Measurements from ENCODE around the gene GPR146.

Gene GPR146

DNA sequence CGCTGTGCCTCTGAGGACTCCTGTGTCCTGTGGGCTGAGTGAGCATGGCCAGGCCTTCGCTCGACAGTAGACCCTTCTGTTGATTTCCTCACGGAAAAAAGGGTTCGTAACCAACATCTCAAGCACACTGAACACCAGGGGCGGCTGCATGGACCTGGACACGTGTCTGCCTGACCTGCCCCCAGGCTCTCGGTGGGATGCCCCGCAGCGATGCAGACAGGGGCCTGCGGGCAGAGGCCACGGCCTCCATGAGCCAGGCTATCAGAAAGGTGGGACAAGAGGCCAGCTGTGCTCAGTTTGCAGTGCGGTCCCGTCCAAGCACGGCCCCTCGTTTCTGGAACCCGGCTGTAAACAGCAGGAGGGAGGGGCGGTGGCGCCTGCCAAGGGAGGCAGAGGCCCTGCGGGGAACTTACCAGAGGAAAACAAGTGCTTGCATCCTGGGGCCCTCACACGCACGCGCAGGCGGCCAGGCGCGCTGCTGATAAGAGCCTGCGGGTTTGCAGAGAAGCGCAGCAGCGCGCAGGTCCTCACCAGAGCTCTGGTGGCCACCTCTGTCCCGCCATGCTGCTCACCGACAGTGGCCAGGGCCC, 10.6 kb downstream of the GPR146 start:
- DNase-seq (no peak), ATAC-seq (peak; percentile 14)
- Mint-ChIP-seq H3K9me3 (no peaks in the 10 kb centered on the region), H3K4me1 (peaks cover 6% of the 10 kb centered on the region), H3K27me3 (no peaks in the 10 kb centered on the region), H3K4me3 (no peak overlapping the region), H3K36me3 (ENCODE audit: low read depth) (no peaks in the 10 kb centered on the region), H3K27ac (no peak overlapping the region)

DNA sequence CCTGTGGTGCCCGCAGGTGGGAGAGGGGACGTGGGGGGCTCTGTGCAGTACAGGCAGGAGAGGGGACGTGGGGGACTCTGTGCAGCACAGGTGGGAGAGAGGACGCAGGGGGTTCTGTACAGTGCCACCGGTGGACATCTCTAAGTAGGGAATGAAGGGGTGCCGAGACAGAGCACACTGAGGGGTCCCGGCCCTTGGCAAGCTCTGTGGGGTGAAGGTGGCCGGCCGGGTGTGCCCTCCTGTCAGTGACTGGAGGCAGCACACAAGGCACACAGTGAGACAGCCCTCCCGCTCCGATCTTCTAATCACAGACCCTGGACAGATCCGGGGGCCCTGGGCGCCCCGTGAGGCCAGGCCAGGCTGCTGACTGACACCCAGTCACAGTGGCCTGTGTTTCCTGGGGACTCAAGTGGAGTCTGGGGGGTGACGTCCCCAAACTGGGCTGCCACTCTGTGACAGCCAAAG, 11.2 kb downstream of the GPR146 start:
- peak overlapping the region; percentile 1 for H3K4me3 Mint-ChIP-seq
- no peak for DNase-seq
- ATAC-seq: no peak
- H3K36me3 Mint-ChIP-seq (ENCODE audit: low read depth): no peaks in the 10 kb centered on the region
- H3K9me3 Mint-ChIP-seq: no peaks in the 10 kb centered on the region
- no peak overlapping the region for H3K27ac Mint-ChIP-seq
- no peaks in the 10 kb centered on the region for H3K27me3 Mint-ChIP-seq
- peaks cover 6% of the 10 kb centered on the region for H3K4me1 Mint-ChIP-seq

DNA sequence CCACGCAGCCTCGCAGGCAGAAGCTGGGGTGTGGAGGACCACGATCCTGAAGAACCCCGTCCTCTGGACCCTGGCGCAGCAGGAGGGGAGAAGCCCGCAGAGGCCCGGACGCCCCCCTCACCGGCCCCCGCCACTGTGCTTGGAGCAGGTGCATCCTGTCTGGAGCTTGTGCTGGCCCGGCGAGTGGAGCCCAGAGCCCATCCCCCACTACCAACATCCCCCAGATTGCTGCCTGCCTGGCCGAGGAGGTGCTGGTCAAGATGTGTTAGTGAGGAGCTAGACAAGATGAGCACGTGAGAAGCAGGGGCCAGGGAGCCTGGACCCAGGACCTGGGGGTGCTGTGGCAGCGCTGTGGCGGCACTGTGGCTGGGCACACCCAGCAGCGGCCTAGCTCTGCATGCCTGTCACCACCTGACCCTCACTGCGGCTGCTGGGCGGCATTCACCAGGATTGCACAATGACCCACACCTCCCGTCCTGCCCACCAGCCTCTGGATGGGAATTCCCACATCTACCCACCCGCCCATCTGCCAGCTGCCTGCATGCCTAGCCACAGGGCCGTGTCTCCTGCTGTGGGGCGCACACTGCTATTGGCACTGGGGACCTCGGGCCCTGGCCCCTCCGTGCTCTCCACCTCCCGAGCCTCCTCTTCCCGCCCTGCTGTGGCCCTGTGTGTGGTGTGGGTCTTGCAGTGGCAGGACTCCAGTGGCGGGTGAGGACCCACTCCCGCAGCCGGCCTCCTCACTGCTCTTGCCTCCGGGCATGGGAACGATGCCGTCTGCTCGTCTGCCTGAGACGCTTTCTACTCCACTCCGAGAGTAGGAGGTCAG, 11.8 kb downstream of the GPR146 start:
- DNase-seq (no peak), ATAC-seq (no peak)
- H3K4me3 Mint-ChIP-seq: no peak overlapping the region
- no peaks in the 10 kb centered on the region for H3K9me3 Mint-ChIP-seq
- H3K36me3 Mint-ChIP-seq (ENCODE audit: low read depth): no peaks in the 10 kb centered on the region
- peaks cover 6% of the 10 kb centered on the region for H3K4me1 Mint-ChIP-seq
- H3K27ac Mint-ChIP-seq: no peak overlapping the region
- no peaks in the 10 kb centered on the region for H3K27me3 Mint-ChIP-seq

DNA sequence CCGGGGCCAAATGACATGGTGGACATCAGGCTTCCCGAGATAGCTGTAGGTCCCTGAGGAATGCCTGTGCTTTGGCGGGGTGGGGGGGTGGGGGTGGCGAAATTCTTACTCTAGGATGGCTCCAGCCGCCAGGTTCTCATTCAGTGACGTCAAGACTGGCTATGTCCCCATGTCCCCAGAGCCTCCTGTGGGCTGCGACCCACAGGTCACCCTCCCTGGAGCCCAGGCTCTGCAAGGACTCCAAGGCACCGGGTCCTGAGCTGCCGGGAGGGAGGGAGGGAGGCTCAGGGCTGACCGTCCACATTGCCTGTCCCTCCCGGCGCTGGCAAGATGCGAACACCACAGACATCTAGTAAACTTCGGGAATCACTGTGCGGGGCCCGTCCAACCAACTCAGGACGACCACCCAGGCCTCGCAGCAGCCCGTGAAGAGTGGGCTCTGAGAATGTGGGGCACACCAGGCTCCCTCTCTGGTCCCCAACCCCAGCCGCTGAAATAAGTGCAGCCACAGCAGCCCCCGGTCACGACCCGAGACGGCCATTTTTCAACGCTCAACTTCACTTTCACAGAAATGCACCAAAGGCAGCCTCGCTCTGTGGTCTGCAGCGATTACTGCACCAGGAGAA, 12.6 kb downstream of the GPR146 start:
- Mint-ChIP-seq H3K4me1 (peaks cover 9% of the 10 kb centered on the region), H3K9me3 (no peaks in the 10 kb centered on the region), H3K4me3 (no peak overlapping the region), H3K27ac (no peak overlapping the region), H3K27me3 (no peaks in the 10 kb centered on the region), H3K36me3 (ENCODE audit: low read depth) (no peaks in the 10 kb centered on the region)
- DNase-seq: no peak
- ATAC-seq: no peak

DNA sequence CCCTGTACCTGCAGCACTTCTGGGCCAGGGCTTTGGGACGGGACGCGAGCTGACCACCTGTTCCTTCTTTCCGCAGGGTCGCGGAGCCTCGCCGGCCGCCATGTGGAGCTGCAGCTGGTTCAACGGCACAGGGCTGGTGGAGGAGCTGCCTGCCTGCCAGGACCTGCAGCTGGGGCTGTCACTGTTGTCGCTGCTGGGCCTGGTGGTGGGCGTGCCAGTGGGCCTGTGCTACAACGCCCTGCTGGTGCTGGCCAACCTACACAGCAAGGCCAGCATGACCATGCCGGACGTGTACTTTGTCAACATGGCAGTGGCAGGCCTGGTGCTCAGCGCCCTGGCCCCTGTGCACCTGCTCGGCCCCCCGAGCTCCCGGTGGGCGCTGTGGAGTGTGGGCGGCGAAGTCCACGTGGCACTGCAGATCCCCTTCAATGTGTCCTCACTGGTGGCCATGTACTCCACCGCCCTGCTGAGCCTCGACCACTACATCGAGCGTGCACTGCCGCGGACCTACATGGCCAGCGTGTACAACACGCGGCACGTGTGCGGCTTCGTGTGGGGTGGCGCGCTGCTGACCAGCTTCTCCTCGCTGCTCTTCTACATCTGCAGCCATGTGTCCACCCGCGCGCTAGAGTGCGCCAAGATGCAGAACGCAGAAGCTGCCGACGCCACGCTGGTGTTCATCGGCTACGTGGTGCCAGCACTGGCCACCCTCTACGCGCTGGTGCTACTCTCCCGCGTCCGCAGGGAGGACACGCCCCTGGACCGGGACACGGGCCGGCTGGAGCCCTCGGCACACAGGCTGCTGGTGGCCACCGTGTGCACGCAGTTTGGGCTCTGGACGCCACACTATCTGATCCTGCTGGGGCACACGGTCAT, 13.3 kb downstream of the GPR146 start:
- H3K36me3 Mint-ChIP-seq (ENCODE audit: low read depth): no peaks in the 10 kb centered on the region
- H3K27ac Mint-ChIP-seq: no peak overlapping the region
- peaks cover 16% of the 10 kb centered on the region for H3K4me1 Mint-ChIP-seq
- H3K4me3 Mint-ChIP-seq: no peak overlapping the region
- H3K27me3 Mint-ChIP-seq: no peaks in the 10 kb centered on the region
- no peak for DNase-seq
- ATAC-seq: no peak
- H3K9me3 Mint-ChIP-seq: no peaks in the 10 kb centered on the region

DNA sequence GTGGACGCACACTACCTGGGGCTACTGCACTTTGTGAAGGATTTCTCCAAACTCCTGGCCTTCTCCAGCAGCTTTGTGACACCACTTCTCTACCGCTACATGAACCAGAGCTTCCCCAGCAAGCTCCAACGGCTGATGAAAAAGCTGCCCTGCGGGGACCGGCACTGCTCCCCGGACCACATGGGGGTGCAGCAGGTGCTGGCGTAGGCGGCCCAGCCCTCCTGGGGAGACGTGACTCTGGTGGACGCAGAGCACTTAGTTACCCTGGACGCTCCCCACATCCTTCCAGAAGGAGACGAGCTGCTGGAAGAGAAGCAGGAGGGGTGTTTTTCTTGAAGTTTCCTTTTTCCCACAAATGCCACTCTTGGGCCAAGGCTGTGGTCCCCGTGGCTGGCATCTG, 14.0 kb downstream of the GPR146 start:
- ATAC-seq (no peak), DNase-seq (no peak)
- Mint-ChIP-seq H3K27me3 (no peaks in the 10 kb centered on the region), H3K36me3 (ENCODE audit: low read depth) (no peaks in the 10 kb centered on the region), H3K9me3 (no peaks in the 10 kb centered on the region), H3K4me3 (no peak overlapping the region), H3K4me1 (peaks cover 16% of the 10 kb centered on the region), H3K27ac (no peak overlapping the region)

DNA sequence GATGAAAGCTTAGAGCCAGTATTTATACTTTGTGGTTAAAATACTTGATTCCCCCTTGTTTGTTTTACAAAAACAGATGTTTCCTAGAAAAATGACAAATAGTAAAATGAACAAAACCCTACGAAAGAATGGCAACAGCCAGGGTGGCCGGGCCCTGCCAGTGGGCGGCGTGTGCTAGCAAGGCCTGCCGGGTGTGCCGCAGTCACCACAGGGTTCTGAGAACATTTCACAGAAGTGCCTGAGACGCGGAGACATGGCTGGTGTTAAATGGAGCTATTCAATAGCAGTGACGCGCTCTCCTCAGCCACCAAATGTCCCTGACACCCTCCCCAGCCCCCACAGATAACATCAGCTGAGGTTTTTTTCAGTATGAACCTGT, 14.5 kb downstream of the GPR146 start:
- Mint-ChIP-seq H3K4me1 (peaks cover 16% of the 10 kb centered on the region), H3K4me3 (no peak overlapping the region), H3K36me3 (ENCODE audit: low read depth) (no peaks in the 10 kb centered on the region), H3K27ac (no peak overlapping the region), H3K27me3 (no peaks in the 10 kb centered on the region), H3K9me3 (no peaks in the 10 kb centered on the region)
- no peak for ATAC-seq
- no peak for DNase-seq

DNA sequence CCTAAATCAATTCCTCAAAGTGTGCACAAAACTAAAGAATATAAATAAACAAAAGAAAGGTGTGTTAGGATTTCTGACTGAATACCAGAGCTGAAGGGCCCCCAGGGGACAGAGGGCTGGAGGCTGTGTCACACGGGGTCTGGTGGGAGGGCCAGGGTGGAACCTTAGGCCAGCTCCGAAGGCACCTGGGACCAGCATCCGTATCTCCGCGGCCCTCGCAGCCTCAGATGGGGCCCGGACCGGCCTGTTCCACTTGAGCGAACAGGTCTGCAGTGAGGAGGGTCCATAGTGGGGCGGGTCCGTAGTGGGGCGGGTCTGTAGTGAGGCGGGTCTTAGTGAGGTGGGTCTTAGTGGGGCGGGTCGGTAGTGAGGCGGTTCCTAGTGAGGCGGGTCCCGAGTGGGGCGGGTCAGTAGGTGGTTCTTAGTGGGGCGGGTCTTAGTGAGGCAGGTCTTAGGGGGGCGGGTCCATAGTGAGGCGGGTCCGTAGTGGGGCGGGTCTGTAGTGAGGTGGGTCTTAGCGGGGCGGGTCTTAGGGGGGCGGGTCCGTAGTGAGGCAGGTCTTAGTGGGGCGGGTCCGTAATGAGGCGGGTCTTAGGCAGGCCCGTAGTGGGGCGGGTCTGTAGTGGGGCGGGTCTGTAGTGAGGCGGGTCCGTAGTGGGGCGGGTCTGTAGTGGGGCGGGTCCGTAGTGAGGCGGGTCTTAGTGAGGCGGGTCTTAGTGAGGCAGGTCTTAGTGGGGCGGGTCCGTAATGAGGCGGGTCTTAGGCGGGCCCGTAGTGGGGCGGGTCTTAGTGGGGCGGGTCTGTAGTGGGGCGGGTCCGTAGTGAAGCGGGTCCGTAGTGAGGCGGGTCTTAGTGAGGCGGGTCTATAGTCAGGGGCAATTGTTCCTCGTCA, 15.1 kb downstream of the GPR146 start:
- Mint-ChIP-seq H3K4me1 (peaks cover 16% of the 10 kb centered on the region), H3K9me3 (no peaks in the 10 kb centered on the region), H3K27me3 (no peaks in the 10 kb centered on the region), H3K36me3 (ENCODE audit: low read depth) (no peaks in the 10 kb centered on the region), H3K27ac (no peak overlapping the region), H3K4me3 (no peak overlapping the region)
- peak; percentile 42 for ATAC-seq
- DNase-seq: no peak

DNA sequence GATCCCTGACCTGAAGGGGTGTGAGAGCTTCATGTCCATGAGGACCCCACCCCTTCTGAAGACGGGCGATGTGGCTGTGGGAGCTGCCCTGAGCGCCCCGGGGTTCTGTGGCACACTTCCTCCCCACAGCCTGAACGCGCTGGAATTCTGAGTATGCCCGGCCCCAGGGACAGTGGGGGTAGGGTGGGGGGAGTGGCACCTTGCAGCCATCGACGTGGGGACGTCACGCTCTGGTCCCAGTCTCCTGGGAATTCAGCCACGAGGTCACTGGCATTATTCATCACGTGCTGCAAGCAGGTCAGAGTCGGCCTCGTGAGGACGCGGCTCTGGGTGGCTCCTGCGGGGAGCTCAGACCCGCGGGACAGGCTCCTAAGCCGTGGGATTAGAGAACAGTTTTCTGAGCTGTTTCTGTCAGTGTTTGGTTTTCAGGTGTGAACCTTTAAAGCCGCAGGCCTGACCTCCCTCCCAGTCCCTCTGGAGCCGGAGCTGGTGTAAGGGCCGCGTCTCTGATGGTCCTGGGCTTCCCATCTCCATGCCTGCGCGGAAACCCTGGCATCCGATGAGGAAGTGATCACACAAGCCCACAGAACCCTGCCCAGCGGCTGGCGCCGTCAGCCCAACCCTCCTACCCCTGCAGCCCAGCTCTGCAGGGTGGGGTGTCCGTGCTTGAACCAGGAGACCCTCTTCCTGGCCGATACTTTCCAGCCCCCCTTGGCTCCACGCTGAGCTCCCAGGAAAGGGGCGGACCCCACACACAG, 16.1 kb downstream of the GPR146 start:
- DNase-seq (no peak), ATAC-seq (no peak)
- no peaks in the 10 kb centered on the region for H3K27me3 Mint-ChIP-seq
- no peaks in the 10 kb centered on the region for H3K36me3 Mint-ChIP-seq (ENCODE audit: low read depth)
- H3K27ac Mint-ChIP-seq: no peak overlapping the region
- no peak overlapping the region for H3K4me3 Mint-ChIP-seq
- H3K4me1 Mint-ChIP-seq: peaks cover 17% of the 10 kb centered on the region
- no peaks in the 10 kb centered on the region for H3K9me3 Mint-ChIP-seq

DNA sequence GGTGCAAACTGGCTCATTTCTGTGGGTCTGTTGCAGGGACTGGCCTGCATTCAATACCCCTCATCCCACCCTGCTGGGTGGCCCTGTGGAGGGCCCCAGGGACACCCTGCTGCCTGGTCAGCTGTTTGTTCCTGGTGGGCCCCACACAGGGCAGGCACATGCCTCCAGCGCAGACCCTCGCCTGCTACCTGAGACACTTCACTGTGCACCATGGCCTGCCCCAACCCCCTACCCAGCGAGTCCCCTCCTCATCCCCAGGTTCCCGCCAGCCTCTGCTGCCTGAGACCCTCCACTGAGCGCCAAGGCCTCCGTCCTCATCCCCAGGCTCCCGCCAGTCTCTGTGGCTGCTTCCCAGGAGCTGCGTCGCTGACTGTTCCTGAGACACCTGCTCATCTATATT, 16.8 kb downstream of the GPR146 start:
- Mint-ChIP-seq H3K27me3 (no peaks in the 10 kb centered on the region), H3K9me3 (no peaks in the 10 kb centered on the region), H3K27ac (no peak overlapping the region), H3K36me3 (ENCODE audit: low read depth) (no peaks in the 10 kb centered on the region), H3K4me3 (no peak overlapping the region), H3K4me1 (peaks cover 16% of the 10 kb centered on the region)
- ATAC-seq (no peak), DNase-seq (no peak)

DNA sequence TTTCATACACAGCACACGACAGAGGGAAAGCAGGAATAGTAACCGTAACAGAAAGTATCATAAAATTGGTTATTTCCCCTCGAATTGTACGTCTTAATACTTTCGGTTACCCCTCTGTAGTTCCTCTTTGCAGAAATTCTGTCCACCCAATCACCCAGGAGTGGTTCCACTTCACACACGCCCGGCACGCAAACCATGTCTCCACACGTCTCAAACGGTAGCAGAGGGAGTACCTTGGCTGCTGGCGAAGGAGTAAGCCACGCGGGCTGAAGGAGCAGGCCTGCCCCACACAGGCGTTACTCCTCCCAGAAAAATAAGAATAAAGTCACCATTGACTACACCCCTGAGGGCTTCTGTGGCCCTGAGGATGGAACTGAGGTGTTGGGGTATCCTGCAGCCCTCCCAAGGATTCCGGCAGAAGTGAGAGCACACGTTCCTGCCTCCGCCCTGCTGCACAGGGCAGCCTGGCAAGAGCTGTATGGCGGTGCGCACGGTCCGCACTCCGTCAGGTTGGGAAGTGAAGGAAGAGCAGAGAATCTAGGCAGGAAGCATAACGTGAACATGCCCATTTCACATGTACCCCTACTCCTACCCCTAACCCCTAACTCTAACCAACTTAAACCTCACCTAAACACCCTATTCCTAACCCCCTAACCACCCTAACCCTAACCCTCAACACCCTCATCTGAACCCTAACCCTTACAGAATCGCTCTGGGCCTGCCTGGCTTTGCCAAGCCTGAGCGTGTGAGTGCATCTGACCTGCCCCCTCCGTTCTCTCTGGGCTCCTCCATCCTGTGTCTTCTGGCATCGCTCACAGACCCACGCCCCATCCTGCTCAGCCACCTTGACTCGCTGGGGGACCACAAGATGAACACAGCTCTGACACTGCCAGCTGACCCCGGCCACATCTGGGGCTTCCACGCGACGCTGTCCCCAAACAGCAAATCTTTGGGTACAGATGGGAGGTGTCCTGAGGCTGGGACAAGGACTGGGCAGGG, 18.2 kb downstream of the GPR146 start:
- H3K9me3 Mint-ChIP-seq: no peaks in the 10 kb centered on the region
- no peak for ATAC-seq

DNA sequence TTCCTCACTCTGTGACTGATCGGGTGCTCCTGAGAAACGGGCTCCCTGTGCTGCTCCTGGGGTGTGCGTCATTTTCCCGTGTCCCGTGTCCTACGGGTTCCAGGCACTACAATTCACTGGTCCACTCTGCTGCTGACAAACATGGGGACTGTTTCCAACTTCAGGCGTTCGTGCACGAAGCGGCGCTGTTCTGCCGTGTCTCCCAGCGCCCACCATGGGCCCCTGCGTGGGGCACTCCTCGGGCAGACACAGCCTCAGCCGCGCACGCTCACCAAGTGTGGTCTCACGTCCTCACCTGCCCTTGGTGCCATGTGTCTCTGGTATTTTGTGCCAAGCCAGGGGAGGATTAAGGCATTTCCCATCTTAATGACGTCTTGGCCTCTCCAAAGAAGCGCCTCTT, 19.0 kb downstream of the GPR146 start:
- H3K27me3 Mint-ChIP-seq: no peaks in the 10 kb centered on the region
- no peaks in the 10 kb centered on the region for H3K9me3 Mint-ChIP-seq
- no peaks in the 10 kb centered on the region for H3K36me3 Mint-ChIP-seq (ENCODE audit: low read depth)
- DNase-seq (no peak), ATAC-seq (no peak)
- no peak overlapping the region for H3K4me3 Mint-ChIP-seq
- H3K27ac Mint-ChIP-seq: no peak overlapping the region
- peaks cover 16% of the 10 kb centered on the region for H3K4me1 Mint-ChIP-seq

More for the DNA sequence above, 18.2 kb downstream of the GPR146 start:
- H3K27me3 Mint-ChIP-seq: no peaks in the 10 kb centered on the region
- no peak overlapping the region for H3K4me3 Mint-ChIP-seq
- no peak for DNase-seq
- H3K27ac Mint-ChIP-seq: no peak overlapping the region
- peaks cover 16% of the 10 kb centered on the region for H3K4me1 Mint-ChIP-seq
- no peaks in the 10 kb centered on the region for H3K36me3 Mint-ChIP-seq (ENCODE audit: low read depth)

Data from activated naive CD8-positive, alpha-beta T cell treated with anti-CD3 and anti-CD28 coated beads, Interleukin-2, amount 50 U/mL, for 24 hours (primary cell).